HG03175 (cell line): ENCODE data around the gene SYT6.

Source experiments
- ATAC-seq: cut with Tn5 transposase; IDR thresholded peaks from one replicate; pipeline ENCODE4 v1.9.1; 2021; ENCODE audit warnings: mild to moderate bottlenecking, moderate library complexity; ENCODE audit not compliant: unreplicated experiment

SYT6 gene, protein sequence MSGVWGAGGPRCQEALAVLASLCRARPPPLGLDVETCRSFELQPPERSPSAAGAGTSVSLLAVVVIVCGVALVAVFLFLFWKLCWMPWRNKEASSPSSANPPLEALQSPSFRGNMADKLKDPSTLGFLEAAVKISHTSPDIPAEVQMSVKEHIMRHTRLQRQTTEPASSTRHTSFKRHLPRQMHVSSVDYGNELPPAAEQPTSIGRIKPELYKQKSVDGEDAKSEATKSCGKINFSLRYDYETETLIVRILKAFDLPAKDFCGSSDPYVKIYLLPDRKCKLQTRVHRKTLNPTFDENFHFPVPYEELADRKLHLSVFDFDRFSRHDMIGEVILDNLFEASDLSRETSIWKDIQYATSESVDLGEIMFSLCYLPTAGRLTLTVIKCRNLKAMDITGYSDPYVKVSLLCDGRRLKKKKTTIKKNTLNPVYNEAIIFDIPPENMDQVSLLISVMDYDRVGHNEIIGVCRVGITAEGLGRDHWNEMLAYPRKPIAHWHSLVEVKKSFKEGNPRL

DNA sequence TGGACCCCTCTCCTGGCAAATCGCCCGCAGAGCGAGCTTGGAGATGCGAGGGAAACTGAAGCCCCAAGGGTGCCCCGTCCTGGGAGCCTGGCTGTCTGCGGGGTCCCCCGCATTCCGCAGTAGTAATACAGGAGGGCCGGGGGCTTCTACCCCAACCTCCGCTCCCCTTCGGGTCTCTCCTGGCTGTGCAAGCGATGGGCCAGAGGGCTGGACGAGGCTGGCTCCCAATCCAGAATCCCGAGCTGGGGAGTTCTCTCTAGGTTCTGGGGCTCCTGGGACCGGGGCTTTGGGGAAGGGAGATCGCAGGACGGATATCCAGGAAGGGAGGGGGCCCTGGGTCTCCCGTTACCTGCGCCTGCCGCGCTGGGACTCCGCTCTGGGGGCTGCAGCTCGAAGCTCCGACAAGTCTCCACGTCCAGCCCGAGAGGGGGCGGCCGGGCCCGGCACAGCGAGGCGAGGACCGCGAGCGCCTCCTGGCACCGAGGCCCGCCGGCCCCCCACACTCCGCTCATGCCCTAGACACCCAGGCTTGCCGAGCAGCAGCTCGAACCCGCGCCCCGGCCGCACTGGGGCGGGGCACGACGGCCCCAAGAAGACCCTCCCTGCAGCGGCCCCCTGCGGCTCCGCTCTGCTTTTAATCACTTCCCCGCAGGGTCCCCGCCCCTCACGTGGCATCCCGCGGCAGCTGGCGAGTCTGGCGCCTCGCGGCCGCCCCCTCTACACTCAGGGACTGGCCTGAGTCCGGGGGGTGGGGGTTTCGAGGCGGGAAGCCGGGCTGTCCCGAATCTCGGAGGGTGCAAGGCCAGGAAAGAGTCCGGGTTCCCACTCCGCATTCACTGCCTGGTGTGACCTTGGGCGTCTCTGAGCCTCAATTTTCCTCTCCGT is at the start of gene SYT6:
Gene SYT6 (minus strand): TSS at position 609 of the 885 bp plus-strand sequence. CDS start 97 bp downstream, at position 512.
- no peak for ATAC-seq

DNA sequence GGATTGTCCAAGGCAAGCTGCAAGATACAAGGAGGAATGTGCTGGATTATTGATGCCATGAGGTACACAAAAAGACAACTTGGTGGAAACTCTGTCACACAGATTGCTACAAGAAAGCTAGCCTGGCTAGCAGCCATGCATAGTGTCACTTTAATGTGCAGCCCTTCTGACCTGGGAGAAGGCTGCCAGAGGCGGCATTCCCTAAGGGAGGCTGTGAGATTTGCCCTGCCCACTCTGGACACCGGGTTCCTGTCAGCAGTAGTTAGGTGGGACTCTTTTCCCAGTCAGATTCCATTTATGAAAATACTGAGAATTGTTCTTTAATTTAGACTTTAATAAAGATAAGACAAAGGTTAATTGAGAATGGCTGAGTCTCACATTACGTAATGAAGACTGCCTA is 47.8 kb upstream of the SYT6 start:
- no peak for ATAC-seq

DNA sequence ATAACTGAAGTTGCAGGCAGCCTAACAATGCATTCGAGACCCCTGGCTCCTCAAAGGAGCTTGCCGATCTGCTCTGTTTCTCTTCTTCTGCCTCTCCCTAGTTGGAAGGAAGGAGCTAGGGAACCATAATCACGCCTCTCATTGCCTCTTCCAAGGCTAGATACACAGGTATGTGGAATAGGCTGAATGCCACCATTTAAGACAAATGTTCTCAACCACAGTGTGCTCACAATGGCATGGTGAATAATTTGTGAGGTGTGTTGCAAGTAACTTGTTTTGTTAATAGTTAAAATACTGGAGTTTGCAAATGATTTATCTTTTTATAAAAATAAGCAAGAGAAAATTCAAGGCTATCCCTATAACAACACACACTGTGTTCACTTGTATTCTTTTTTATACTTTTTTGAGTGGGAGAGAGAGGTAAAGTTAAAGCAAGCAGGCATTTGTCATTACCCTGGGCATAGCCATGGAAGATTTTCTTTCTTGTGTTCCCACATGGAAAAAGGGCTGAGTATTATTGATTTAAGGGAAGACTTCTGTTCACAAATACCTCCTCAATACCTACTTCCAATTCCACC is 45.4 kb upstream of the SYT6 start:
- ATAC-seq: no peak

DNA sequence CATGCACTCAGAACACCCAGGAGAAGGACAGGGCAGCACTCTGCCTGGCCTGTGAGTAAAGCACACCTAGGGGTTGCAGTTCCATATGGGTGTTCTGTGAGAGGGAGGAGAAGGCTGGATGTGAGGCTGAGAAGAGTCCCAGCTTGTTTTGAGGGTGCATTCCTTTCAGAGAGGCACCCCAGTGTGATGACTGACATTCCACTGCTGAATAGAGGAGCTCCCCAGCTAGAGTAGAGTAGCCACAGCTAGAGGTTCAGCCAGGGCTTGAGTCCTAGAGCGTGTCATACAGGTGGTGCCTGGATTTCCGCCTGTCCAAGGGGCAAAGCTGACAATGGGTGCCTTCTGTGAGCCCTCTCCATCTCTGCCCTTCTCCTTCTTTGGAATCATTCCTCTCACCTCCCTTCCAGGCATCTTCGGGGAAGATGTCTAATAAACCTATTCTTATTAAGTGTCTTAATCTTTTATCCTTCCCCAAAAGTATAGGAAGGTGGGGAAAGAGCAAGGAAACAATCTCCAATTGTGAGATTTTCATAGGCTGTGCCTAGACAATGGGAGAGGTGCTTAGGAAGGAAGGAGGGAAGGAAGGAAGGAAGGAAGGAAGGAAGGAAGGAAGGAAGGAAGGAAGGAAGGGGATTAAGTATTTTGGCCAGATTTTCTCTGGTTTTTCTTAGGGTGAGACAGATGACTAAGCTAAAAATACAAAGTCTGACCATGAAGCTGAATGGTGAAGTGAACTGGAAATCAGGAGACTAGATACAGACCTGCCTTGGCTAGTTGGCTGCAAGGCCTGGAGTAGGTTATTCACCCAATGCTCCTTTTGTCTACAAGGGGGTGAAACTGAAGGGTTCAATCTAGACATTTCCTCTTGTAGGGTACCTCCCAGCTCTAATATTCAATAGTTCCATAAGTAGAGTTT is 43.6 kb upstream of the SYT6 start:
- ATAC-seq: no peak

DNA sequence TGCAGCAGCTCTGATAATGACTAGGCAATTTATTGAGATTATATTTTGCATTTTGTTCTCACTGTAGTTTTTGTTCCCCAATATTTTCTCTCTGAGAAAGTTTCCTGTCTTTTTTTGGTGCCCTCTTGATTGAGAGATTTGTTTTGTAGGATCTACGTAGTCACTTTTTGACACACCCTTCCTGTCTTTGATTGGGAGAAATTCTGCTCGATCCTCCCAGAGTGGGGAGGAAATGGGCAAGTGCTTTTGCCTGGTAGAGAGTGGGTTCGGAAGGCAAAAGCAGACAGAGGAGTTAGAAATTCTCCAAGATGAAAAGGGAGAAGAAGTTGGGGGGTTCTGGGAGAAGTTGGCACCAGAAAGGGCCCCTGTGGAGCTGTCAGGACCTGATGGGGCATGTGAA is 42.1 kb upstream of the SYT6 start:
- ATAC-seq: no peak

DNA sequence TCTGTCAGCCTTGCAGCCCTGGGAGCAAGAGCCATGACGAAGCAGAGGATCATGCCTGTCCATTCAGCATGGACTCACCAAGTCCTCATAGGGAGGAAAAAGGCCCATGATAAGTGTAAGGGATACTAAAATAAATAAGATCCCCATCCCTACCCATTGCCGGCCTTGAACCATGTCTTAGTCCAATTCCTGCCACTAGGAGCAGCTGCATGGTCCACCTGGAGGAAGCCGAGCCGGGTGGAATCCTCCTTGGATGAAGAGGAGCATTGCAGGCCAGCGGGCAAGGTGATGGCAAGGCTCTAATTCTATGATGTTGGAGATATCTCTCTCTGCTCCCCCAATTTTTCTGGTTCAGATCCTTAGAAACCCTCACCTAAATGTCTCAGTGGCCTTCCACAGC is 38.7 kb upstream of the SYT6 start:
- no peak for ATAC-seq

DNA sequence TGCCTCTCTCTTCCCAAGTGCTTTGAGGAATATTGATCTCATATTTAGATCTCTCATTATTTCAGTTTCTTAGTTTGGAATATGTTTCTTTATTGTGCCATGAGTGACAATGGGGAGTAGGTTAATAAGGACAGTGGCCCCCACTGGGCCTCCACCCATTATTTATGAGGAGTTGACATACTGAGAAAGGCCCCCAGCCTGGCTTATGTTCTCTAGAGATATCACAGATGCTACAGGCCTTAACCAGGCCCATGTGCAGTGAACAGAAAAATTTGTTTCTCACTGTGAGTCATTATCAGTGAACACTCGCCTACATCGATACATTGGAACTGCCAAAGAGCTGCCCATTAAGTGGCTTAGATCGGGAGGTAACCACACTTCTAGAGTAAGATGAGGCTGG is 35.7 kb upstream of the SYT6 start:
- ATAC-seq: no peak

DNA sequence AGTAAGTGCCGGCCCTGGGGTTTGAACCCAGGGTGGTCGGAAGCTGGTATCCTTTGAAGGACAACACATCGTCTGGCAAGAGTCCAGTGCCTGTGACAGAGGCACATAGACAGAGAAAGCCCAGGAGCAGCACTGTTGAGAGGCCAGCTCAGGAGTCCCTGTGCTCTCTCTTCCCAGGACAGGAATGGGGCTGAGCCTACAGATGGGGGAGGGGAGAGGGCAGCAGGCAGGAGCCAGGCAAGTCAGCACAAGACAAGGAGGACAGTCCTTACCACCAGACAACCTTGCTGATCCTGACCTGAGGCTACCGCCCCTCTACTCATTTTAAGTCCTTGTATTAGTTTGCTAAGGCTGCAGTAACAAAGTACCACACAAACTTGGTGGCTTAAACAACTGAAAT is 27.7 kb upstream of the SYT6 start:
- no peak for ATAC-seq

DNA sequence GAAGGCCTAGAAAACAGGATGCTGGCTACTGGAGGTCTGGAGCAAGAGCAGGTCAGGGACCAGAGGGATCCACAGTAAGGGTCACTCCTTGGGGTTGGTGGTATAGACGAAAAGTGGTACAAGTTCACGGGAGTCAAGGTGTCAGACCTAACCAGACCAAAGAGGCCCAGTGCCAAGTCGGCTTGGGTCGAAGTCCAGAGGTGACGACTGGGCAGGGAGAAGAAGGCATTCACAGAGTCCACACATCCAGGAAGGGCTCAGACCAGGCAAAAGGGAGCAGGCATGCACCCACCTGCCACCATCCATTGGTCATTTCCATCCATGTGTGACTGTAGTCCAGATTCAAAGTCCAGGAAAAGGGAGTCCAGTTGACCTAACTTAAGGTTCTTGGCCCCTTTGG is 27.1 kb upstream of the SYT6 start:
- ATAC-seq: no peak

DNA sequence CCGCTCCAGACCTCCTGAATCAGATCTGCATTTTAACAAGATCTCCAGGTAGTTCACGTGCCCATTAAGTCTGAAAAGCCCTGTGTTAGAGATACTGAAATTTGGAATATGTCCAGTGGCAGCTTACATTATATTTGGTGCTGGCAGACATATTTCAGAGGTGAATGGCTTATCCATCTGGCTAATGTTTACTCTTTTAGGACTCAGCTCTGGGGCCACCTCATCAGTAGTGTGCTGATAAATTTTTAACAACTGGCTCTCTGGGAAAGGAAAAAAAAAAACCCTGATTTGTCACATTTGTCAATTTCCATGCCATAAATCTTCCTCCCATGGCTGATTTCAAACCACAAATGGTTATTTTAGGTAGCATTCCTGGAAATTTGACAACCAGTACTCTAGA is 25.3 kb upstream of the SYT6 start:
- no peak for ATAC-seq

DNA sequence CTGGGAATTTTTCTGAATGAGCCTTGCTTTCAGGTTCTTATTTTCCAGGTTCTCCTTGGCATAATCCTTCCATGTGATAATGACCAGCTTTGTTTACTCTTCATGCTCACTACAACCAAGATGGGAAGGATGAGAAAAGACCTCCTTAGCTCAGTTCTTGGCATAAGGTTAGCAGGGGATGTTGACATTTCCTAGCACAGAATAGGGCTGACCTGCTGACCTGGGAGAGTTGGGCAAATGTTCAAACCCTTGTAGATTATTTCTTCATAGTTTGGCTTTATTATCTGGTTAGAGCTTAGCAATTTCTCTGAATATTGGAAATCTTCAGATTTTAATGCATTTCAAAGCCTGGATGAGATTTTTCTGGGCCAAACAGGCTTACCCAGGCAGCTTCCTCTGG is 23.6 kb upstream of the SYT6 start:
- ATAC-seq: no peak

DNA sequence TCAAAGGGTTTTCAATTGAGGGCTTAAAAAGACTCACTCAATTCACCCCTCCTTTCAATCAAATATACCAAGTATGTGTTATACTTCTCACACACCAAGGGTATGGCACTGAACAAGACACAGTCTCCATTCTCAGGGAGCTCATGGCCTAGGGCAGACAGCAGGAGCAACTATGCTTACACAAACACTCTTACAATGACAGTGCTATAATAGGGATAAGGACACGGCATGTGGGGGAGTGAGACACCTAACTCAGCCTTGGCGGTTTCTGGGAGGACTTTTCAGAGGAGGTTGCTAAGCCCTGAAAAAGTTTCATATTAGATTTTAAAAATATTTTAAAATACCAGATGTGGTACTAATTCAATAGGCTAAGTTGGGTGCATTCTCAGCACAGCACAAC is 22.7 kb upstream of the SYT6 start:
- ATAC-seq: no peak

DNA sequence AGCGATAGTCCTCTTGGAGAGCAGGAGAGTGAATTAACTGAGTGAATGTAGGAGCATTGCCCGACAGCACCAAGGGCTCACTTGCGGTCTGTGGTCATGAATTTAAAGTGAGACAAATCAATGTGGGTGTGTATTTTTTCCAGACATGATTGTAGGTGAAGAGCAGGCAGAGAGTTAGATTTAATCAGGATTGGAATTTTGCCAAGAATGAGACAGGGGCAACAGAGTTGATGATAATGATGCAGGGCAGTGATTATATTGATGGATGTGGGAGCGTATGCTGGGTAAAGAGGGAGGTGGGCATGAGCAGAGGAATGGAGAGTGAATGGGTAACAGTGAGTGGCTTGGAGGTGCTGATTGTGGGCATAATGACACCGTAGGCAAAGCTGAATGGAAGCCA is 20.0 kb upstream of the SYT6 start:
- ATAC-seq: no peak

DNA sequence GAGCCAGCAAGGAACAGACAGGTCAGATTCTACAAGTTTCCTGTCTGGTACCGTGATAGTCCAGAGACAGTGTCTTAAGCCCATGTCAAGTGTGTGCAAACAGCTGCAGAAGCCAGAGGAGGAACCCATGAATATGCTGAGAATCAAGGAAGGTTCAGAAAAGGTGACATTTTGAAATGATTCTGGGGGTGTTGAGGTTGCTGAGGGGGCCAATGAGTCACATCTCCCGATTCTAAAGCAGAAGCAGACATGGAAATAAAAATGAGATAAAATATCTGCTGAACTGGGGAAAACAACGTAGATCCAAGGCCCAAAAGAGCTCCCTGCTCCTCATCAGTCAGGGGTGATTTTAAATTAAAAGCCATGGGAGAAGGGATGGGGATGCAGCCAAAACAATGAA is 15.8 kb upstream of the SYT6 start:
- no peak for ATAC-seq

DNA sequence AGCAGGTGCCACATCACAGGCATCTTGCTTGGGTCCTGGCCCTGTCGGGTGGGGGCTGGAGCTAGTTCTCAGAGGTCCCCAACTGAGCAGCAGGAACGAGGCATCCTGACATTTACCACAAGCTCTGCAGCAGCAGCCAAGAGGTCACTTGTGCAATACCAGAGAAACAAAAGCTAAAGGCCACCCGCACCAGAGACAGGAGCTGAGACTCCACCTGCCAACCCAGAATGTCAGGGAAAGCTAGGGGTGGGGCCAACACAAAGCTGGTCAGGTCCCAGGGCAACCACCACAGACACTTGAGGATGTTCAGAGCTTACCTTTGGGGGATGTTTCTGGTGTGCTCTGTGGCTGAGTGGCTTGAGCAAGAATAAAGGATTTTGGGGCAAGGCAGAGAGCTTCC is 13.6 kb upstream of the SYT6 start:
- no peak for ATAC-seq

DNA sequence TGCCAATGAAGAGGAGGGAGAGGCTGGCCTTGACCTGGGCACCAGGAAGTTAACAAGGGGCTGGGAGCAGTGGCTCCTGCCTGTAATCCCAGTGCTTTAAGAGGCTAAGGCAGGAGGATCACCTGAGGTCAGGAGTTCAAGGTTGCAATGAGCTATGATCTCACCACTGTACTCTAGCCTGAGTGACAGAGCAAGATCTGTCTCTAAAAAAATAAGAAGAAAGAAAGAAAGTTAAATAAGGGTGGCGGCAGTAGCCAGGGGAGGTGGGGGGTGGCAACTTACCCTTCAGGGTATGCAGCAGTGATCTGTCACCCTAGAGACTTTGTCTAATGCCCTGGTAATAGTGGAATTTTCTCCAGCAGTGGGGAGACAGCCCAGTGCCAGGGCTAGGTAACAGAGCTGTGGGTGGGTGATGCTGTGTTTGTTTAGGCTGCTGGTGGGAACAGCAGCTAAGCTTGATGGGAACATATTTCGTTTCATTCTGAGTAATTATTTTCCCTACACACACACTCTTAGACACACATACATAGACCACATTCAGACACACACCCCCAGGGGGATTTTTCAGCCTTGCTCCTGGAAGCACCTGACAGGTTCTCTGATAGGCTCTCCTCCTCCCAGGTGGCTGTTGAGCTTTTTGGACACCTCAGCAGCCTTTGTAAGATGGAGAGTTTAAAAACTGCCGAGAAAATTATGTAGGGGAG is 11.3 kb upstream of the SYT6 start:
- no peak for ATAC-seq

DNA sequence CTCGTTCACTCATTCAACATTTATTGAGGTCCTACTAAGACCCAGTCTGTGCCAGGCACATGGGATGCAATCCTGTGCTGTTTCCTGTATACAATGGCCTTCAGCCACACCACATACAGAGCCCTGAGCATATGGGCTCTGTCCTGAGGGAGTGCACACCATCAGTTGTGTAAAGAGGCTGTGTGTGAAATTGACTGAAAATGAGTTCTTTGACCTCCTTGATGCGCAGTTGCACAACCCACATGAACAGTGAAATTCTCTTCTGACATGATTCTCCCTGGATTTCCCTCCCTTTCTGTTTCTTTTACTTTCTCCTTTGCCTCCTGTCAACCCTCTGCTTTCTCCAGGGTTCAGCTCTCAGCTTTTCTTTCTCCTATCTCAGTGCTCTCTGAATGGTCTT is 6.3 kb upstream of the SYT6 start:
- ATAC-seq: no peak

DNA sequence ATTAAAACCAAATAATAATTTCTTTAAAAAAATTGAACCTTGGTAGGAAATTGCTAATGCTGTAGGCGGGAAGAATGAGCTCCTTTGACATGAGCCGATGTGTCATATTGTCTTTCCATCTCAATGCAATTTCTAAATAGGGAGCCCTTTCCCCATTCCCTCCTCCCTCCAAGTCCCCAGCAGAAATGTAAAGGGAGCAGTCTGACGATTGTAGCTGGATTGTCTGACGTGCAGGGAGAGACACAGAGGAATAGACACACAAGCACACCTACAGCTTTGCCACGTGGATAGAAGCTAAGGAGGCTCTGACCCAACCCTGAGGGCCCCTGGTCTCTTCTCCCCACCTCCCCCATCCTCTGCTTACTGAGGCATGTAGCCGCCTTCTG is 3.6 kb upstream of the SYT6 start:
- ATAC-seq: no peak

DNA sequence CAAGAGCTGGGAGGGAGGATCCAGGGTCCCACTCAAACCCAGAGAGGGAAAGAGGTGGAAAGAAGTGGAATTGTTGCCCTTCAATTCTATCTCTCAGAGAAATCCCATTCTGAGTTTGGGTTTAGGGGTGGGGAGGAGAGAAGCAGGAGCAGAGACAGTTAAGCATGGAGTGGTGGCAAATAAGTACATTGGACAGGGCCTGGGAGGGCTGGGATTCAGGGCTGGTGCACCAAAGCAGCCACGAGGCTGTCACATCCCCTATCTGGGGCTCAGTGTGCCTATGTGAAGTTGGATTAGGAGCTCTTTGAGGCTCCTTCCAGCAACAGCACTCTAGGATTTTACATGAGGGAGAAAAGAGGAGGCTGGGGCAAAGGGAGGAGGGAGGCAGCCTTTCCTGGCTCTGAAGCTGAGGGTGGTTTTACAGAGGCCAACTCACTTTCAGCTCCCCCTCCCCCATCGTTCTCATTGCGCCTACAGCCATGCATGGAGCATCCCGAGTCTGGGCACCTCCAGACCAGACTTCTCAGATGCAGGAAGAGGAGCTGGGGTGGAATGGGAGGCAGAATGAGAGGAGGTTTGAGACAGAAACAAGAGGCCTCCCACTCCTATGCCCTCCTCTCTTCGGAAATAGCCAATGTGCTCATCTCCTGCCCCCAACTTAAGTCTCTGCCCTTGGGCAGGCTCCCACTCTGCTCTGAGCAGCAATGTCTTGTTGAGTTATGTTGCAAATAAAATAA is 3.0 kb upstream of the SYT6 start:
- ATAC-seq: no peak
